Activated CD4-positive, alpha-beta T cell treated with anti-CD3 and anti-CD28 coated beads, Interleukin-2, amount 10 ng/mL, durations not matched to agents 7 days and 5 days (primary cell): ENCODE measurements around the gene MED16. TPM values are rescaled to one million over a fixed set of nuclear protein-coding genes. Genes with fewer than 3 reads are reported as not detected.
"Not testable (repeated sequence)": the region's sequence is repeated elsewhere in the genome, so short reads cannot be mapped to it uniquely, and the experiment has no call there.

Experiments used
- CTCF ChIA-PET: fragments of 350-600 bp; sonication (Branson Sonifier 250); formaldehyde crosslinking; loops from one replicate; lab custom pipeline; 2021; ENCODE audit warnings: antibody characterized with exemption; lab: Charles Lee
- POLR2A ChIA-PET: fragments of 350-600 bp; sonication (Branson Sonifier 250); formaldehyde crosslinking; loops from one replicate; lab custom pipeline; 2021; ENCODE audit warnings: antibody characterized with exemption; lab: Charles Lee
- DNase-seq: peaks from one replicate; pipeline ENCODE4 v3.0.0-alpha.2; 2020
- H3K27ac Mint-ChIP-seq: one replicate; pipeline ENCODE4 v1.8.0; 2021; ENCODE audit warnings: mild to moderate bottlenecking, moderate library complexity, mixed read lengths
- H3K27me3 Mint-ChIP-seq: one replicate; pipeline ENCODE4 v1.8.0; 2021; ENCODE audit warnings: mixed read lengths
- H3K36me3 Mint-ChIP-seq: one replicate; pipeline ENCODE4 v1.8.0; 2021; ENCODE audit warnings: low read depth, mixed read lengths
- H3K4me1 Mint-ChIP-seq: one replicate; pipeline ENCODE4 v1.8.0; 2021; ENCODE audit warnings: mixed read lengths
- H3K4me3 Mint-ChIP-seq: one replicate; pipeline ENCODE4 v1.8.0; 2021; ENCODE audit warnings: mild to moderate bottlenecking, moderate library complexity, mixed read lengths
- H3K9me3 Mint-ChIP-seq: one replicate; pipeline ENCODE4 v1.8.0; 2021; ENCODE audit warnings: mixed read lengths
- total RNA-seq, 2 experiments: library from RNA; stranded (reverse); gene quantifications; one replicate each; pipeline ENCODE4 v1.2.3, GENCODE V29; 2021

MED16 gene
- total RNA-seq, 2 experiments from 2014 or later = 72.5 to 88.1 TPM

- Mint-ChIP-seq H3K9me3 (no peaks in the 10 kb centered on the region), H3K27me3 (peaks cover 17% of the 10 kb centered on the region), H3K4me1 (peaks cover 7% of the 10 kb centered on the region), H3K4me3 (no peak overlapping the region), H3K36me3 (no peaks in the 10 kb centered on the region), H3K27ac (no peak overlapping the region)
- CTCF ChIA-PET = interaction anchor here (0.9 to 1.8 kb wide), 4 partner anchors 67 to 388 kb away, joined by 3 to 6 read pairs (median 3); no protein-coding TSS in a partner anchor
- POLR2A ChIA-PET = no interaction called here
- DNase-seq = no peak
These were observed 37.3 kb downstream of the MED16 start for GRCh38 chr19:855566-856120.

- Mint-ChIP-seq H3K27me3 (peaks cover 17% of the 10 kb centered on the region), H3K36me3 (no peaks in the 10 kb centered on the region), H3K4me1 (peaks cover 7% of the 10 kb centered on the region), H3K9me3 (no peaks in the 10 kb centered on the region), H3K27ac (no peak overlapping the region), H3K4me3 (no peak overlapping the region)
- ChIA-PET POLR2A (no interaction called here), CTCF (interaction anchor here (1.4 kb wide), 1 partner anchor 127 kb away, joined by 3 read pairs; no protein-coding TSS in a partner anchor)
- DNase-seq = no peak
These were observed 37.8 kb downstream of the MED16 start for GRCh38 chr19:855142-855541.

- H3K36me3 Mint-ChIP-seq = no peaks in the 10 kb centered on the region
- CTCF ChIA-PET = interaction anchor here (0.6 to 0.7 kb wide), 2 partner anchors 9 to 99 kb away, joined by 3 to 4 read pairs; no protein-coding TSS in a partner anchor
- no peak overlapping the region for H3K4me3 Mint-ChIP-seq
- peaks cover 12% of the 10 kb centered on the region for H3K27me3 Mint-ChIP-seq
- H3K27ac Mint-ChIP-seq = no peak overlapping the region
- no peak for DNase-seq
- POLR2A ChIA-PET = no interaction called here
- H3K9me3 Mint-ChIP-seq = no peaks in the 10 kb centered on the region
- peaks cover 7% of the 10 kb centered on the region for H3K4me1 Mint-ChIP-seq
These were observed 38.4 kb downstream of the MED16 start for GRCh38 chr19:854549-854948.

- H3K36me3 Mint-ChIP-seq, H3K4me3 Mint-ChIP-seq, POLR2A ChIA-PET, H3K9me3 Mint-ChIP-seq, H3K27ac Mint-ChIP-seq, DNase-seq, H3K4me1 Mint-ChIP-seq: not testable (repeated sequence)
- CTCF ChIA-PET = interaction anchor here (0.7 kb wide), 1 partner anchor 99 kb away, joined by 3 read pairs; no protein-coding TSS in a partner anchor
- peaks cover 13% of the 10 kb centered on the region for H3K27me3 Mint-ChIP-seq
These were observed 39.3 kb downstream of the MED16 start for GRCh38 chr19:853614-854220.

- Mint-ChIP-seq H3K9me3 (no peaks in the 10 kb centered on the region), H3K27ac (no peak overlapping the region), H3K4me1 (peaks cover 5% of the 10 kb centered on the region), H3K27me3 (peaks cover 11% of the 10 kb centered on the region), H3K4me3 (no peak overlapping the region), H3K36me3 (no peaks in the 10 kb centered on the region)
- CTCF ChIA-PET = no interaction called here
- POLR2A ChIA-PET = no interaction called here
- DNase-seq = no peak
These were observed 39.9 kb downstream of the MED16 start for GRCh38 chr19:853014-853585.

GRCh38 chr19:852136-853013 lies 40.6 kb downstream of the MED16 start, which contains the start of gene ELANE:
Gene ELANE (plus strand): TSS chr19:852303. CDS start chr19:852329, 26 bp downstream.
- CTCF ChIA-PET = interaction anchor here (0.8 kb wide), 1 partner anchor 10 kb away, joined by 4 read pairs; no protein-coding TSS in a partner anchor

GRCh38 chr19:850979-851335 lies 42.0 kb downstream of the MED16 start:
- ChIA-PET CTCF (no interaction called here), POLR2A (no interaction called here)
- Mint-ChIP-seq H3K4me1 (no peaks in the 10 kb centered on the region), H3K36me3 (no peaks in the 10 kb centered on the region), H3K27ac (no peak overlapping the region), H3K27me3 (peaks cover 15% of the 10 kb centered on the region), H3K9me3 (no peaks in the 10 kb centered on the region), H3K4me3 (no peak overlapping the region)
- no peak for DNase-seq

More at GRCh38 chr19:852136-853013, 40.6 kb downstream of the MED16 start, which contains the start of gene ELANE:
- Mint-ChIP-seq H3K4me1 (peaks cover 2% of the 10 kb centered on the region), H3K27ac (no peak within 1 kb of the TSS), H3K4me3 (no peak within 1 kb of the TSS), H3K27me3 (peaks cover 10% of the 10 kb centered on the region), H3K9me3 (no peaks in the 10 kb centered on the region), H3K36me3 (no peaks in the 10 kb centered on the region)
- DNase-seq = no peak
- POLR2A ChIA-PET = no interaction called here

- POLR2A ChIA-PET = no interaction called here
- H3K36me3 Mint-ChIP-seq = no peaks in the 10 kb centered on the region
- peaks cover 18% of the 10 kb centered on the region for H3K27me3 Mint-ChIP-seq
- no peaks in the 10 kb centered on the region for H3K9me3 Mint-ChIP-seq
- no peak overlapping the region for H3K27ac Mint-ChIP-seq
- CTCF ChIA-PET = no interaction called here
- no peak overlapping the region for H3K4me3 Mint-ChIP-seq
- H3K4me1 Mint-ChIP-seq = no peaks in the 10 kb centered on the region
- no peak for DNase-seq
These were observed 42.6 kb downstream of the MED16 start for GRCh38 chr19:850221-850978.

- CTCF ChIA-PET = interaction anchor here (0.7 to 2.3 kb wide), 2 partner anchors 14 to 194 kb away, joined by 3 to 6 read pairs; no protein-coding TSS in a partner anchor
- POLR2A ChIA-PET, DNase-seq, H3K4me1 Mint-ChIP-seq, H3K9me3 Mint-ChIP-seq, H3K27ac Mint-ChIP-seq, H3K36me3 Mint-ChIP-seq, H3K4me3 Mint-ChIP-seq: not testable (repeated sequence)
- peaks cover 23% of the 10 kb centered on the region for H3K27me3 Mint-ChIP-seq
These were observed 43.8 kb downstream of the MED16 start for GRCh38 chr19:849195-849594.

GRCh38 chr19:848386-848921 lies 44.5 kb downstream of the MED16 start:
- Mint-ChIP-seq H3K27me3 (peaks cover 20% of the 10 kb centered on the region), H3K27ac (no peak overlapping the region), H3K9me3 (no peaks in the 10 kb centered on the region), H3K4me1 (no peaks in the 10 kb centered on the region), H3K4me3 (no peak overlapping the region), H3K36me3 (no peaks in the 10 kb centered on the region)
- ChIA-PET CTCF (interaction anchor here (2.3 kb wide), 1 partner anchor 15 kb away, joined by 6 read pairs; no protein-coding TSS in a partner anchor), POLR2A (no interaction called here)
- no peak for DNase-seq

GRCh38 chr19:845707-846521 lies 47.1 kb downstream of the MED16 start:
- DNase-seq = no peak
- H3K4me3 Mint-ChIP-seq = no peak overlapping the region
- H3K27ac Mint-ChIP-seq = no peak overlapping the region
- ChIA-PET CTCF (interaction anchor here (0.5 to 0.6 kb wide), 2 partner anchors 72 to 86 kb away, joined by 4 read pairs; no protein-coding TSS in a partner anchor), POLR2A (no interaction called here)
- H3K27me3 Mint-ChIP-seq = peaks cover 24% of the 10 kb centered on the region
- H3K36me3 Mint-ChIP-seq = no peaks in the 10 kb centered on the region
- H3K4me1 Mint-ChIP-seq = no peaks in the 10 kb centered on the region
- H3K9me3 Mint-ChIP-seq = peaks cover 3% of the 10 kb centered on the region
